Peyer's patch (tissue), 4 donors: ENCODE results near the gene PSMB2. TPM values are rescaled to one million over a fixed set of nuclear protein-coding genes. Genes with fewer than 3 reads are reported as not detected.

Source experiments
- total RNA-seq, 4 donors: library from RNA; depleted of rRNA; stranded (reverse); fragments of >200 nt; gene quantifications; one replicate each; pipeline ENCODE4 v1.1.0, GENCODE V29; 2016

Gene PSMB2
- total RNA-seq, 4 donors from 2014 or later, result 31.5 to 79.2 (median 42.6) TPM

Other genes starting within 250 kb of the PSMB2 start
- gene KIAA0319L, start 84.1 kb downstream of the PSMB2 start, total RNA-seq, result 100 to 1,000 TPM in 3 of 4 donors, 10 to 100 TPM in 1; 88.3 to 143 (median 129) TPM
- 10 to 100 TPM in 3 of 4 donors, 1 to 10 TPM in 1; 6.3 to 15.3 (median 13.2) TPM for gene NCDN, start 83.7 kb downstream of the PSMB2 start, total RNA-seq
- gene TFAP2E, start 68.2 kb downstream of the PSMB2 start, total RNA-seq, result 1 to 10 TPM in 1 of 4 donors, not detected in 3; 1.4 TPM
- 1 to 10 TPM; 2.7 to 5.8 (median 3.4) TPM for gene C1orf216, start 77.4 kb upstream of the PSMB2 start, total RNA-seq
- 10 to 100 TPM in 1 of 4 donors, 1 to 10 TPM in 2, under 1 TPM in 1; 0.40 to 20.6 (median 3.7) TPM for gene CLSPN, start 128.5 kb upstream of the PSMB2 start, total RNA-seq
- gene AGO4, start 166.5 kb upstream of the PSMB2 start, total RNA-seq, result 10 to 100 TPM in 3 of 4 donors, 1 to 10 TPM in 1; 8.3 to 44.2 (median 18.6) TPM
- gene AGO1, start 241.7 kb upstream of the PSMB2 start, total RNA-seq, result 10 to 100 TPM; 27.0 to 39.7 (median 31.7) TPM